Measurements from ENCODE around the gene MTURN. TPM values are rescaled to one million over a fixed set of nuclear protein-coding genes. Genes with fewer than 3 reads are reported as not detected.

The MTURN gene
- total RNA-seq, 4 donors from 2014 or later, result 2.3 to 18.2 (median 13.8) TPM

DNA sequence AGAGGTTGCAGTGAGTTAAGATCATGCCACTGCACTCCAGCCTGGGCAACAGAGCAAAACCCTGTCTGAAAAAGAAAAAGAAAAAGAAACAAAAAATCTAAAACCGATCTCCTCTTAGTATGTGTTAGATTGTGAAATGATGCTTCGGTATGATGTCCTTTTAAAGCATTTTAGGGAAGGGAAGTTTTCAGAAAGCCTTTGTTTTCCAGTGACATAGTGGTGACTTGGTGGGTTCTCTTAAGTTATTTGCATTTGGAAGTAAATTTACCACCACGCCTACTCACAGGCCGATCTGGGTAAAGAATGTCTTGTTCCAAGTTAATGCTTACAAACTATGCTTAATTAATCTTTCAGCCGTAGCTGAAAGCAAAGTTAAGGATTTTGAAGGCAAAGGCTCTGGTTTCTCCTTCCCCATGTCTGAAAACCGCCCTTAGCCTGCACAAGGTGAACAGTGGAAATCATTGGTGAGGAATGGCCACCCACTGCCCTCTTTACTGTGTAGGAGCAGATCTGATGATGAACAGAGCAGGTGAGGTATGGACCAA, 10.7 kb downstream of the MTURN start:
- DNase-seq, result no peak
- Histone ChIP-seq H3K9me3 (no peaks in the 10 kb centered on the region), H3K36me3 (no peaks in the 10 kb centered on the region), H3K4me1 (peaks cover 0 to 10% (median 0%) of the 10 kb centered on the region in 4 donors), H3K27ac (no peak overlapping the region), H3K4me3 (no peak overlapping the region), H3K27me3 (no peaks in the 10 kb centered on the region)
- TF ChIP-seq POLR2A (IDR thresholded peaks at IDR 0.05), result no peak
- TF ChIP-seq, protein P1, sequence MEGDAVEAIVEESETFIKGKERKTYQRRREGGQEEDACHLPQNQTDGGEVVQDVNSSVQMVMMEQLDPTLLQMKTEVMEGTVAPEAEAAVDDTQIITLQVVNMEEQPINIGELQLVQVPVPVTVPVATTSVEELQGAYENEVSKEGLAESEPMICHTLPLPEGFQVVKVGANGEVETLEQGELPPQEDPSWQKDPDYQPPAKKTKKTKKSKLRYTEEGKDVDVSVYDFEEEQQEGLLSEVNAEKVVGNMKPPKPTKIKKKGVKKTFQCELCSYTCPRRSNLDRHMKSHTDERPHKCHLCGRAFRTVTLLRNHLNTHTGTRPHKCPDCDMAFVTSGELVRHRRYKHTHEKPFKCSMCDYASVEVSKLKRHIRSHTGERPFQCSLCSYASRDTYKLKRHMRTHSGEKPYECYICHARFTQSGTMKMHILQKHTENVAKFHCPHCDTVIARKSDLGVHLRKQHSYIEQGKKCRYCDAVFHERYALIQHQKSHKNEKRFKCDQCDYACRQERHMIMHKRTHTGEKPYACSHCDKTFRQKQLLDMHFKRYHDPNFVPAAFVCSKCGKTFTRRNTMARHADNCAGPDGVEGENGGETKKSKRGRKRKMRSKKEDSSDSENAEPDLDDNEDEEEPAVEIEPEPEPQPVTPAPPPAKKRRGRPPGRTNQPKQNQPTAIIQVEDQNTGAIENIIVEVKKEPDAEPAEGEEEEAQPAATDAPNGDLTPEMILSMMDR (IDR thresholded peaks at IDR 0.05), result no peak

DNA sequence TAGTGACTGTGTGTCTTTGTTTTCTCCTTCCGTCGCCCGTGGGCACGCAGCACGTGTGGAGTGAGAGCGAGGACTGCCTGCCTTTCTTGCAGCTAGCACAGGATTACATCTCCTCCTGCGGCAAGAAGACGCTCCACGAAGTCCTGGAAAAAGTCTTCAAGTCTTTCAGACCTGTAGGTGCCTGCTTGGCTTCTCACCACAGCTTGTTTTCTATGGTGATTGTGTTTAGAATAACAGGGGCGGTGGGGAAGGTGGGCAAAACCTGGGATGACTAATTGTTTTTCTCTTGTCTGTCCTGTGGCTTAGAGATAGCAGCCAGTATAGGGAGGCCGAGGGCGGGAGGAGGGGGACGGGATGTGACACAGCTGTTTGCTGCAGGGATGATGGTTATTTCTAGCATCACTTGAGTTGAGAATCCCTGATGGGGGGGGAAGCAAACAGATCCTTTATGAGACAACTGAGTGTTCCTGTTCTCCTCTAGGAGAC, 11.4 kb downstream of the MTURN start:
- Histone ChIP-seq H3K4me1 (peaks cover 0 to 10% (median 0%) of the 10 kb centered on the region in 4 donors), H3K36me3 (no peaks in the 10 kb centered on the region), H3K27me3 (no peaks in the 10 kb centered on the region), H3K9me3 (no peaks in the 10 kb centered on the region), H3K27ac (no peak overlapping the region), H3K4me3 (no peak overlapping the region)
- TF ChIP-seq, protein P1 (IDR thresholded peaks at IDR 0.05), result no peak
- TF ChIP-seq POLR2A (IDR thresholded peaks at IDR 0.05), result no peak
- no peak for DNase-seq

DNA sequence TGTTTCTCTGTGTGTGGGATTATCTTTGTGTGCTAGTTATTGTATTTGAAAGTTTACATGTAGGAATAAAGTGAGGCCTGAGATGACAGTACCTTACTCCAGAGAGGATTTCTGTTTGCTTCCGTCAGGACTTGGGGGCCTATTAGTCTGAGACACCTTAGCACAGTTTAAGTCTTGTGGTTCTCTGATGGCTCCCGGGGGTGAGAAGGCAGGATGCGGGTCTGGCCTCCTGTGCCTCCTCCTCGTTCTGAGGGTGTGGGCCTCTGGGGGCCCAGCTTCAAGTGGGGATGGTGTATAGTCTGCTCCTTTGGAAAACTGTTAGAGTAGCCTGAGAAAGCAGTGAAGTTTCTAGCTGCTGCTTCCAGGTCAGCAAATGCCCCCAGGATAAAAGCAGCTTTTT, 12.4 kb downstream of the MTURN start:
- Histone ChIP-seq H3K4me3 (no peak overlapping the region), H3K9me3 (no peaks in the 10 kb centered on the region), H3K4me1 (peaks cover 0 to 10% (median 0%) of the 10 kb centered on the region in 4 donors), H3K27ac (no peak overlapping the region), H3K27me3 (no peaks in the 10 kb centered on the region), H3K36me3 (peaks cover 0 to 5% (median 0%) of the 10 kb centered on the region in 3 donors)
- TF ChIP-seq, protein P1 (IDR thresholded peaks at IDR 0.05), result no peak
- no peak for TF ChIP-seq POLR2A (IDR thresholded peaks at IDR 0.05)
- no peak for DNase-seq

DNA sequence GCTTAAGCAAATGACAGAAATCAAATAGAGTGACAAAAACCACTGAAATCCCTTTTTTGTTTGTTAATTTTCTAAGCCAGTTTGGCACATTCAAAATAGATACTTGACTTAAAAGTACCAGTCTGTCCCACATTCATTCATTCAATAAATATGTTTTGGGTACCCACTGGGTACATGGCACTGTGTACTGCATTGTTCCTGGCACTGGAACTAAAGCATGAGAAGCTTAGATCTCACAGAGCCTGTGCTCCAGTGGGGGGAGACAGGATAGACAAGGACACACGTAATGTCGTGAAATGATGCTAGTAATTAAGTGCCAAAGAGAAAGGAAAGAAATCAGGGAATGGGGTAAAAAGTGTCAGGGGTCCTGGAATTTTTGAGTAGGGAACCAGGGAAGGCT, 13.0 kb downstream of the MTURN start:
- Histone ChIP-seq H3K36me3 (peaks cover 0 to 5% (median 0%) of the 10 kb centered on the region in 3 donors), H3K27ac (no peak overlapping the region), H3K4me3 (no peak overlapping the region), H3K4me1 (peaks cover 0 to 10% (median 0%) of the 10 kb centered on the region in 4 donors), H3K9me3 (no peaks in the 10 kb centered on the region), H3K27me3 (no peaks in the 10 kb centered on the region)
- no peak for TF ChIP-seq POLR2A (IDR thresholded peaks at IDR 0.05)
- TF ChIP-seq, protein P1 (IDR thresholded peaks at IDR 0.05), result no peak
- no peak for DNase-seq

DNA sequence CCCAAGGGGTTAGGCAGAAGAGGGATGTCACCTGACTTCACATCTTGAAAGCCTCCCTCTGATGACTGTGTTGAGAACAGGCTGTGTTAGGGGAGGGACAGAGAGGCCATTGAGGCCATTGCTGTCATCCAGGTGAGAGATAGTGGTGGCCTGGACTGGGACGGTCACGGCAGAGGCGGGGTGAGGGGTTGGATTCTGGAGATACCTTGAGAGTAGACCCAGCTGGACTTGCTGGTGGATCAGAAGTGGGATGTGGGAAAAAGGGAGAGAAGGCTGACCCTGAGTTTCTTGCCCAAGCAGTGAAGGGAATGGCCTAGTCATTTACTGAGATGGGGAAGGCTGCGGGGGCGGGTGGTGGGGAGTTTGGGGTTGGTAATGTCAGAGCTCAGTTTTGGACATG, 13.6 kb downstream of the MTURN start:
- H3K36me3 ChIP-seq, result peaks cover 0 to 5% (median 0%) of the 10 kb centered on the region in 3 donors
- peaks cover 0 to 10% (median 0%) of the 10 kb centered on the region in 4 donors for H3K4me1 ChIP-seq
- no peak for DNase-seq
- H3K27ac ChIP-seq, result no peak overlapping the region
- no peaks in the 10 kb centered on the region for H3K27me3 ChIP-seq
- no peak overlapping the region for H3K4me3 ChIP-seq
- no peak for TF ChIP-seq POLR2A (IDR thresholded peaks at IDR 0.05)
- TF ChIP-seq, protein P1 (IDR thresholded peaks at IDR 0.05), result no peak
- no peaks in the 10 kb centered on the region for H3K9me3 ChIP-seq

All from Peyer's patch (tissue), 4 donors.